OCI-LY7 (cell line): Measurements from ENCODE around the gene ABCC8. TPM values are rescaled to one million over a fixed set of nuclear protein-coding genes. Genes with fewer than 3 reads are reported as not detected.

ENCODE experiments used
- BruUV-seq: library from RNA; stranded (reverse); fragments of 400-500 nt; replicated peaks from 2 replicates; lab custom pipeline; 2021; lab: Mats Ljungman, UMichigan
- CTCF ChIA-PET: fragments of 300-600 bp; sonication (Branson Sonifier 250); formaldehyde crosslinking; loops from one replicate; lab custom pipeline; 2022; ENCODE audit warnings: antibody characterized with exemption; ENCODE audit not compliant: unreplicated experiment; lab: Charles Lee
- POLR2A ChIA-PET: fragments of 300-600 bp; sonication (Branson Sonifier 250); formaldehyde crosslinking; loops from one replicate; lab custom pipeline; 2022; ENCODE audit warnings: antibody characterized with exemption; lab: Charles Lee
- DNase-seq: peaks from one replicate; pipeline ENCODE4 v3.0.0-alpha.2; 2015; ENCODE audit warnings: low spot score
- H2AFZ ChIP-seq: fragments of 200-600 bp; sonication (generic), shearing (Covaris generic); 2 replicates; pipeline ENCODE4 v1.6.1; 2014; ENCODE audit warnings: mild to moderate bottlenecking, antibody characterized with exemption, low read length, moderate library complexity
- H3K27ac ChIP-seq: fragments of 200-600 bp; sonication (generic); 2 replicates; pipeline ENCODE4 v1.5.1; 2014; ENCODE audit warnings: mixed run types, low read depth, mild to moderate bottlenecking, moderate library complexity, low read length, inconsistent platforms; ENCODE audit not compliant: poor library complexity, severe bottlenecking
- H3K36me3 ChIP-seq: fragments of 200-600 bp; sonication (generic); 2 replicates; pipeline ENCODE4 v1.6.1; 2014; ENCODE audit warnings: mild to moderate bottlenecking, antibody characterized with exemption, low read length, moderate library complexity, mixed read lengths; ENCODE audit not compliant: insufficient read depth
- H3K4me1 ChIP-seq: fragments of 200-600 bp; sonication (generic); 2 replicates; pipeline ENCODE4 v1.5.1; 2014; ENCODE audit warnings: mild to moderate bottlenecking, low read length; ENCODE audit not compliant: insufficient read depth, poor library complexity, severe bottlenecking
- H3K4me2 ChIP-seq: fragments of 200-600 bp; sonication (generic); 2 replicates; pipeline ENCODE4 v1.6.1; 2014; ENCODE audit warnings: mild to moderate bottlenecking, low read length
- H3K4me3 ChIP-seq: fragments of 200-600 bp; sonication (generic); 2 replicates; pipeline ENCODE4 v1.5.1; 2014; ENCODE audit warnings: mild to moderate bottlenecking, low read depth, low read length; ENCODE audit not compliant: poor library complexity, severe bottlenecking
- H3K79me2 ChIP-seq: fragments of 200-600 bp; sonication (generic); 2 replicates; pipeline ENCODE4 v1.6.1; 2016; ENCODE audit warnings: low read depth, mild to moderate bottlenecking, low read length, moderate library complexity, mixed read lengths; ENCODE audit not compliant: insufficient read depth
- H3K9me2 ChIP-seq: fragments of 200-600 bp; sonication (generic); 2 replicates; pipeline ENCODE4 v1.6.1; 2016; ENCODE audit warnings: mild to moderate bottlenecking, low read length, mixed read lengths; ENCODE audit not compliant: insufficient read depth
- H3K9me3 ChIP-seq: fragments of 200-600 bp; sonication (generic); 2 replicates; pipeline ENCODE4 v1.6.1; 2014; ENCODE audit warnings: mild to moderate bottlenecking, mixed run types, low read length, mixed read lengths
- H4K20me1 ChIP-seq: fragments of 200-600 bp; sonication (generic); 2 replicates; pipeline ENCODE4 v1.6.1; 2014; ENCODE audit warnings: mild to moderate bottlenecking, antibody characterized with exemption, low read length, moderate library complexity, mixed read lengths; ENCODE audit not compliant: insufficient read depth
- CTCF ChIP-seq: fragments of 200-600 bp; sonication (generic); conservative IDR thresholded peaks from 2 replicates; pipeline ENCODE4 v1.5.1; 2014; ENCODE audit warnings: mild to moderate bottlenecking, antibody characterized with exemption, low read length, moderate library complexity, mixed read lengths
- EZH2phosphoT487 ChIP-seq: fragments of 200-600 bp; sonication (generic); IDR thresholded peaks from 2 replicates; pipeline ENCODE4 v1.6.1; 2018; ENCODE audit warnings: low read depth, borderline replicate concordance, mild to moderate bottlenecking, mixed run types, antibody characterized with exemption, low read length, moderate library complexity, mixed read lengths
- intact Hi-C: fragments of 100-400 bp; cut with micrococcal nuclease; formaldehyde crosslinking; loops from one replicate; pipeline ENCODE4 v1.10.0; 2022; ENCODE audit not compliant: unreplicated experiment
- total RNA-seq, 2 experiments: library from RNA; depleted of rRNA in 1 of 2; stranded (reverse); fragments of >200 nt in 1 of 2; shearing (Covaris generic) in 1 of 2; gene quantifications; 2 replicates each; pipeline ENCODE4 v1.2.3, GENCODE V29; 2014 to 2022

Gene ABCC8
- total RNA-seq, 2 experiments from 2014 or later: not detected

GRCh38 chr11:17458268-17458667 is 18.4 kb downstream of the ABCC8 start:
- TF ChIP-seq CTCF: no peak
- no peak for TF ChIP-seq EZH2phosphoT487
- ChIA-PET POLR2A (no interaction called here), CTCF (no interaction called here)
- no peak for DNase-seq
- Histone ChIP-seq H3K9me2 (no peaks in the 10 kb centered on the region), H3K36me3 (no peaks in the 10 kb centered on the region), H3K9me3 (no peaks in the 10 kb centered on the region), H3K79me2 (no peaks in the 10 kb centered on the region), H3K4me3 (no peak overlapping the region), H2AFZ (no peak overlapping the region), H3K27ac (no peak overlapping the region), H3K4me2 (no peak overlapping the region), H3K4me1 (no peaks in the 10 kb centered on the region), H4K20me1 (no peaks in the 10 kb centered on the region)
- no TSS peak for BruUV-seq
- intact Hi-C loops: no loop called here

- no TSS peak for BruUV-seq
- CTCF ChIA-PET: no interaction called here
- no peak for TF ChIP-seq CTCF
- no peak for TF ChIP-seq EZH2phosphoT487
These were observed 19.1 kb downstream of the ABCC8 start for GRCh38 chr11:17457396-17458173.

GRCh38 chr11:17452668-17453067 is 24.0 kb downstream of the ABCC8 start:
- H3K27ac ChIP-seq: no peak overlapping the region
- no peaks in the 10 kb centered on the region for H3K79me2 ChIP-seq
- intact Hi-C loops: no loop called here
- no TSS peak for BruUV-seq
- no peak overlapping the region for H2AFZ ChIP-seq
- no peak overlapping the region for H3K4me2 ChIP-seq
- DNase-seq: no peak
- no peaks in the 10 kb centered on the region for H3K36me3 ChIP-seq
- POLR2A ChIA-PET: no interaction called here
- no peaks in the 10 kb centered on the region for H3K9me2 ChIP-seq
- H3K4me1 ChIP-seq: no peaks in the 10 kb centered on the region
- TF ChIP-seq EZH2phosphoT487 (no peak), CTCF (no peak)
- CTCF ChIA-PET: no interaction called here
- no peaks in the 10 kb centered on the region for H4K20me1 ChIP-seq
- H3K9me3 ChIP-seq: no peaks in the 10 kb centered on the region
- H3K4me3 ChIP-seq: no peak overlapping the region

More at GRCh38 chr11:17457396-17458173, 19.1 kb downstream of the ABCC8 start:
- Histone ChIP-seq H3K36me3 (no peaks in the 10 kb centered on the region), H3K79me2 (no peaks in the 10 kb centered on the region), H3K4me2 (no peak overlapping the region), H3K9me3 (no peaks in the 10 kb centered on the region), H3K9me2 (no peaks in the 10 kb centered on the region), H3K27ac (no peak overlapping the region), H3K4me1 (no peaks in the 10 kb centered on the region), H2AFZ (no peak overlapping the region), H4K20me1 (no peaks in the 10 kb centered on the region), H3K4me3 (no peak overlapping the region)
- POLR2A ChIA-PET: no interaction called here
- DNase-seq: no peak
- intact Hi-C loops: no loop called here
